Upper lobe of left lung (tissue), 6 donors: ENCODE results near the gene WSB2. TPM values are rescaled to one million over a fixed set of nuclear protein-coding genes. Genes with fewer than 3 reads are reported as not detected.

Experiments used
- ATAC-seq, 2 donors: fragments of 200-7000 bp; cut with Tn5 transposase; one replicate each; pipeline ENCODE4 v1.9.1; 2022; ENCODE audit warnings: mild to moderate bottlenecking in 2 of 2, moderate library complexity in 2 of 2; ENCODE audit not compliant: low FRiP score in 2 of 2
- DNase-seq, 2 donors: peaks; one replicate each; pipeline ENCODE4 v3.0.0-alpha.2; 2019 to 2020
- H3K27ac ChIP-seq, 4 donors: fragments of 200-600 bp; sonication (generic); one replicate each; pipeline ENCODE4 v1.5.1; 2016 to 2019
- H3K27me3 ChIP-seq, 4 donors: fragments of 200-600 bp; sonication (generic); one replicate each; pipeline ENCODE4 v1.5.1; 2017 to 2019
- H3K36me3 ChIP-seq, 4 donors: fragments of 200-600 bp; sonication (generic); one replicate each; pipeline ENCODE4 v1.5.1; 2016 to 2019
- H3K4me1 ChIP-seq, 4 donors: fragments of 200-600 bp; sonication (generic); one replicate each; pipeline ENCODE4 v1.5.1; 2018 to 2019
- H3K4me3 ChIP-seq, 4 donors: fragments of 200-600 bp; sonication (generic); one replicate each; pipeline ENCODE4 v1.5.1; 2017 to 2019; ENCODE audit warnings: mild to moderate bottlenecking in 2 of 4, moderate library complexity in 1 of 4
- H3K9me3 ChIP-seq, 4 donors: fragments of 200-600 bp; sonication (generic); one replicate each; pipeline ENCODE4 v1.5.1; 2018 to 2019
- CTCF ChIP-seq, 6 experiments: fragments of 450-650 bp in 4 of 6; fragments of 200-600 bp in 2 of 6; sonication (generic) in 2 of 6; IDR thresholded peaks; one replicate each; pipeline ENCODE4 v1.5.1; 2016 to 2019; ENCODE audit warnings: antibody characterized with exemption in 6 of 6
- EP300 ChIP-seq, 4 donors: sonication (generic); formaldehyde crosslinking; IDR thresholded peaks; one replicate each; pipeline ENCODE4 v1.5.1; 2017; ENCODE audit warnings: antibody characterized with exemption in 4 of 4, control low read depth in 2 of 4
- POLR2A ChIP-seq, 4 donors: fragments of 450-650 bp; IDR thresholded peaks; one replicate each; pipeline ENCODE4 v1.5.1; 2016 to 2017; ENCODE audit warnings: antibody characterized with exemption in 4 of 4, mild to moderate bottlenecking in 2 of 4
- POLR2AphosphoS5 ChIP-seq, 2 donors: sonication (generic); formaldehyde crosslinking; IDR thresholded peaks; one replicate each; pipeline ENCODE4 v1.5.1; 2017; ENCODE audit warnings: antibody characterized with exemption in 2 of 2
- WGBS, 2 donors: methylation state at CpG; one replicate each; pipeline ENCODE4 v1.1.5; 2017 to 2018; 5-methylcytosine and 5-hydroxymethylcytosine counted together
- total RNA-seq, 6 donors: library from RNA; depleted of rRNA in 4 of 6; stranded (reverse); fragments of >200 nt in 4 of 6; gene quantifications; one replicate each; pipeline versions ENCODE4 v1.1.0 to v1.2.1, GENCODE V29; 2016 to 2021
- donor health status: DM: no; HTN: no; CAD: no; lungs with moderate emphysema.
- donor health status: DM: no; HTN: yes; CAD: no; lungs with severe emphysema.

Gene WSB2
- total RNA-seq, 6 donors from 2014 or later: 46.1 to 112 (median 90.3) TPM

- no peaks in the 10 kb centered on the region for H3K27me3 ChIP-seq
- DNase-seq: no peak
- TF ChIP-seq EP300 (IDR thresholded peaks at IDR 0.05): no peak
- TF ChIP-seq POLR2A (IDR thresholded peaks at IDR 0.05): no peak
- TF ChIP-seq POLR2AphosphoS5 (IDR thresholded peaks at IDR 0.05): no peak
- TF ChIP-seq CTCF (IDR thresholded peaks at IDR 0.05): no peak
- peak overlapping the region; percentile 14 to 59 (median 50) for H3K27ac ChIP-seq
- H3K36me3 ChIP-seq: peaks cover 0 to 59% (median 24%) of the 10 kb centered on the region in 4 donors
- H3K9me3 ChIP-seq: no peaks in the 10 kb centered on the region
- ATAC-seq: no peak
- peaks cover 24 to 34% (median 27%) of the 10 kb centered on the region in 4 donors for H3K4me1 ChIP-seq
- H3K4me3 ChIP-seq: no peak overlapping the region
- 79 to 87% methylated on average over 12 of the region's 12 CpGs for WGBS, 2 donors
Observed at GRCh38 chr12:118050972-118051910, 9.7 kb downstream of the WSB2 start.

DNA sequence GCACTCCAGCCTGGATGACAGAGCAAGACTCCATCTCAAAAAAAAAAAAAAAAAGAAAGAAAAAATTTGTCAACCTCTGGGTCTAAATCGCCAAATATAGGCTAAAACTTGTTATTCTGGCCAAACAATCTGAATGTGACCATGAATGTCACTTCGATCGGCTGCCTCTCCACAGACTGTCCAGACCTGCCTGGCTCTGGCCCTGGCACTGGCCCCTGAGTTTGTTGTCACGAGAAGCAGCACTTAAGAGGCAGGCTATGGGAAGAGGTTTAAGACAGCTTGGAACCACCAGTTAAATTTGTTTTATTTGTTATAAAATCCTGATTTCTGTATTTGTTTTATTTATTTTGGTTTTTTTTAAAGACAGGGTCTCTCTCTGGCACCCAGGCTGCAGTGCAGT, 14.5 kb downstream of the WSB2 start:
- Histone ChIP-seq H3K4me1 (peaks cover 0 to 3% (median under 1%) of the 10 kb centered on the region in 4 donors), H3K27me3 (no peaks in the 10 kb centered on the region), H3K36me3 (peaks cover 12 to 92% (median 54%) of the 10 kb centered on the region in 4 donors), H3K27ac (no peak overlapping the region), H3K9me3 (no peaks in the 10 kb centered on the region), H3K4me3 (no peak overlapping the region)
- ATAC-seq: no peak
- no peak for DNase-seq
- WGBS, 2 donors: 83 to 97% methylated on average over 4 of the region's 4 CpGs
- no peak for TF ChIP-seq CTCF (IDR thresholded peaks at IDR 0.05)
- no peak for TF ChIP-seq EP300 (IDR thresholded peaks at IDR 0.05)
- TF ChIP-seq POLR2A (IDR thresholded peaks at IDR 0.05): no peak
- no peak for TF ChIP-seq POLR2AphosphoS5 (IDR thresholded peaks at IDR 0.05)

DNA sequence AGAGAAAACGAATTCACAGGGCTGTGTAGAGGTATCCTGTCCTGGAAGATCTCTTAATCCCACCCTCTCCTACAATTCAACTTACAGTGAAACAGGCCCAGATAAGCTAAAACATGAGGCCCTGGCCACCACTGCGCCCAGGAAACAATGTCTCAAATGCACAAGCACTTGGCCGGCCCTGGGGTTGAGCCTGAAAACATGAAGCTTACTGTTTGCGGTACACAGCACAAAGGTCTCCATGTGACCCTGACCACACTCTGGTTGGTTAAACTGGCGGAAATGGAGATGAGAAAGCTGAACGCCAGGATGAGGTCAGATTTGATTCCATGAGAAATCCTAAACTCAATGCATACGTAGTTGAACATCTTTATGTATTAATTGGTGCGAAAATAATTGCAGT, 16.4 kb downstream of the WSB2 start:
- Histone ChIP-seq H3K9me3 (no peaks in the 10 kb centered on the region), H3K27me3 (no peaks in the 10 kb centered on the region), H3K4me1 (no peaks in the 10 kb centered on the region), H3K27ac (no peak overlapping the region), H3K4me3 (no peak overlapping the region), H3K36me3 (peaks cover 21 to 94% (median 60%) of the 10 kb centered on the region in 4 donors)
- no peak for TF ChIP-seq CTCF (IDR thresholded peaks at IDR 0.05)
- ATAC-seq (no peak), DNase-seq (no peak)
- WGBS, 2 donors: 96 to 97% methylated on average over 7 to 8 of the region's 8 CpGs

GRCh38 chr12:118044075-118044474, 16.9 kb downstream of the WSB2 start:
- H3K4me1 ChIP-seq: no peaks in the 10 kb centered on the region
- H3K36me3 ChIP-seq: peaks cover 21 to 94% (median 60%) of the 10 kb centered on the region in 4 donors
- no peak overlapping the region for H3K27ac ChIP-seq
- DNase-seq: no peak
- WGBS, 2 donors: 76 to 83% methylated on average over 2 of the region's 2 CpGs
- no peak for ATAC-seq
- H3K4me3 ChIP-seq: no peak overlapping the region
- H3K9me3 ChIP-seq: no peaks in the 10 kb centered on the region
- TF ChIP-seq POLR2A (IDR thresholded peaks at IDR 0.05): no peak
- TF ChIP-seq CTCF (IDR thresholded peaks at IDR 0.05): no peak
- TF ChIP-seq EP300 (IDR thresholded peaks at IDR 0.05): no peak
- TF ChIP-seq POLR2AphosphoS5 (IDR thresholded peaks at IDR 0.05): no peak
- H3K27me3 ChIP-seq: no peaks in the 10 kb centered on the region
